GM10266 (cell line): ENCODE results near the gene CCDC197.

Source experiments
- DNase-seq: peaks from one replicate; pipeline ENCODE4 v3.0.0; 2012; ENCODE audit errors: extremely low spot score
- CTCF ChIP-seq: IDR thresholded peaks from 2 replicates; pipeline ENCODE4 v1.5.1; 2012; ENCODE audit warnings: mild to moderate bottlenecking, low read depth; ENCODE audit not compliant: control insufficient read depth, insufficient read depth; ENCODE audit errors: missing control alignments

The CCDC197 gene

DNA sequence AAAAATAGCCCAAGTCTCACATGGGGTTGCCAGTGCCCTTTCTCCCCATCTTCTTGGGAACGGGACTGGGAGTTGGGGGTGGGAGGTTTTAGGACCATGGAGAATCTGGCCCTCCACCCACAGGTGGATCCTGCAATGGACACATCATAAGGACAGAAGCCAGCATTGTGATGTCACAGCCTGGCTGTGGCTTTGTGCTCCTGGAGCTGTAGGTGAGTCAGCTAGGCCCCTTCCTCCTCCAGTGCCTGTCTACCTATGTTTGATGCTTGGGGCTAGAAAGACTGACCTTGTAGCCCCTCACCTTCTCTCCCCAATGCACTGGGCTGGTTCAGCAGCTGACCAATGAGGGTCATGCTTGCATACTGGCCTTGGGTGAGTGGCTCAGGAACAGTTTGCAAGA lies at the start of gene CCDC197:
Gene CCDC197, plus strand, starts transcription at position 220 of the 400 bp plus-strand sequence. CDS start 831 bp downstream, outside the sequence.
- DNase-seq, result no peak
- no peak for TF ChIP-seq CTCF

DNA sequence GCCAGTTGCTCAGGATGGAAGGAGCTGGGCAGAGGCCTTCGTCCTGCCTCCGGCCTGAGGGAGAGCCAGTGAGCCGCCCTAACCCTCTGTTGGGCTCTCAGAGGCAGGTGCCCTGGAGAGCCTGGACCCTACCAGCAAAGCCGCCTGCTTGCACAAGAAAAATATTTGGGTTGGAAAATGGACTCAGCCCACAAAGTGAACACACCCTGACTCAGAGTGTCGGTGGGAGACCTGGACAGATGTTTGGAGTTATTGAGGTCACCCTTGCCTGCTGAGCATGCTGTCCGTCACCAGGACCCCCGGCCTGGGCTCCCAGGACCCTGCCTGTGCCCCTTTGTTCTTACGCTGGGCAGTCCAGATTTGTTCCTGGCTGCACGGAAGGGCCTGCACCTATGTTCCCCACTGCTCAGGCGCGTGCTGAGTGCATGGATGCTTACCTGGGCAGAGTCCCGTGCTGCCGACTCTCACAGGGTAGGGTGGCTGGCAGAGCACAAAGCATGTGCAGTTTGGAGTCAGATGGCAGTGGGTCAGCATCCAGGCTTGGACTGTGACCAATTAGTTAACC lies 47.5 kb upstream of the CCDC197 start:
- no peak for DNase-seq
- no peak for TF ChIP-seq CTCF

- no peak for TF ChIP-seq CTCF
- no peak for DNase-seq
These were observed 46.0 kb upstream of the CCDC197 start for GRCh38 chr14:93950948-93951634.

GRCh38 chr14:93951635-93952540 lies 45.2 kb upstream of the CCDC197 start:
- TF ChIP-seq CTCF, result no peak
- no peak for DNase-seq

- TF ChIP-seq CTCF, result no peak
- DNase-seq, result no peak
These were observed 44.3 kb upstream of the CCDC197 start for GRCh38 chr14:93952829-93953228.

DNA sequence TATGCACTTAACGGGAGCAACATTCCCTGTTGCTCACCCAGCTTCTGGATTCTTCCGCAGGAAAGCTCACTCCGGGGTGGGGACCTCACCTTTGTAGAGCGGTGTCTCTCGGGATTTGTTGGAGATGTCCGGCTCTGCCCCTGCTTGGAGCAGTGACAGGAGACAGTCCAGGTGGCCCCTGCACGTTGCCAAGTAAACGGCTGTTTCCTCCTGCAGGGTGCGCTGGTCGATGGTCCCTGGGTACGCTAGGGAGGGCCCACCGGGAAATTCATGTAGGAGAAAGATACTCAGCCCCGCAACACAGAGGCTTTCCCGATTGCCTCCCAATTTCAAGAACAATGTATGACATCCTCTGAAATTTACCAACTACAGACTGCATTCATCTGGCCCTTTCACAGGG lies 43.8 kb upstream of the CCDC197 start:
- DNase-seq, result no peak
- peak; percentile 36 for TF ChIP-seq CTCF
